Ovary (tissue), 9 donors: ENCODE measurements around the gene ACSF3. TPM values are rescaled to one million over a fixed set of nuclear protein-coding genes. Genes with fewer than 3 reads are reported as not detected.

Source experiments
- DNase-seq, 5 donors: peaks; one replicate each; pipeline ENCODE4 v3.0.0-alpha.2; 2019 to 2020
- H3K27ac ChIP-seq, 2 donors: fragments of 200-600 bp; one replicate each; pipeline versions ENCODE4 v1.5.1 to v1.8.0; 2019 to 2022
- H3K27me3 ChIP-seq: fragments of 200-600 bp; one replicate; pipeline ENCODE4 v1.8.0; 2022
- H3K36me3 ChIP-seq: fragments of 200-600 bp; sonication (generic); one replicate; pipeline ENCODE4 v1.5.1; 2019
- H3K4me1 ChIP-seq: one replicate; pipeline ENCODE4 v1.8.1; 2013; ENCODE audit warnings: mild to moderate bottlenecking, moderate library complexity; ENCODE audit not compliant: insufficient read depth
- H3K4me3 ChIP-seq: fragments of 200-600 bp; sonication (generic); one replicate; pipeline ENCODE4 v1.5.1; 2017
- H3K9me3 ChIP-seq, 2 donors: fragments of 200-600 bp in 1 of 2; sonication (generic) in 1 of 2; one replicate each; pipeline versions ENCODE4 v1.5.1 to v1.8.1; 2013 to 2019; ENCODE audit warnings: mild to moderate bottlenecking in 1 of 2, moderate library complexity in 1 of 2
- CTCF ChIP-seq, 3 donors: fragments of 450-650 bp in 2 of 3; fragments of 200-600 bp in 1 of 3; IDR thresholded peaks; one replicate each; pipeline versions ENCODE4 v1.5.1 to v1.8.0; 2016 to 2022; ENCODE audit warnings: antibody characterized with exemption in 3 of 3, mild to moderate bottlenecking in 1 of 3
- EP300 ChIP-seq: sonication (generic); formaldehyde crosslinking; IDR thresholded peaks from one replicate; pipeline ENCODE4 v1.6.1; 2017; ENCODE audit warnings: antibody characterized with exemption
- POLR2A ChIP-seq: fragments of 450-650 bp; IDR thresholded peaks from one replicate; pipeline ENCODE4 v1.6.1; 2017; ENCODE audit warnings: antibody characterized with exemption, mild to moderate bottlenecking, moderate library complexity
- WGBS, 3 donors: extraction: QIAGEN DNeasy Blood & Tissue Kit in 1 of 3; methylation state at CpG; one replicate each; pipeline versions ENCODE4 v1.1.5 to v1.1.7; 2013 to 2017; 5-methylcytosine and 5-hydroxymethylcytosine counted together
- intact Hi-C, 4 donors: fragments of 100-400 bp; cut with DNase I; formaldehyde crosslinking; loops; one replicate each; pipeline versions ENCODE4 v1.11.0 to v1.15.1; 2022 to 2023
- polyA plus RNA-seq, 2 donors: library from polyadenylated mRNA; stranded (reverse); fragments of 200-250 nt in 1 of 2; fragments of 350-450 nt in 1 of 2; fragmentation: Illumina TruSeq in 1 of 2; extraction: RNeasy Lipid Tissue Mini Kit (QIAGEN cat#74804) in 1 of 2; gene quantifications; one replicate each; pipeline ENCODE4 v1.2.3, GENCODE V29; 2013 to 2014
- total RNA-seq, 7 donors: library from RNA; depleted of rRNA in 2 of 7; stranded (reverse); fragments of >200 nt in 2 of 7; fragmentation: NEBNext Ultra II Directional in 3 of 7; extraction: Animal tissue kit (Norgen Biotek cat#: 25700) in 3 of 7; gene quantifications; one replicate each; pipeline versions ENCODE4 v1.1.0 to v1.2.4, GENCODE V29; 2016 to 2023
- donor health status: DM: no; HTN: no; CAD: no; lungs with moderate emphysema.
- donor health status: DM: no; HTN: no; CAD: no.
- donor health status: Bipolar disorder and iron deficiency.
- donor health status: DM: yes; HTN: yes; CAD: no.
- donor health status: DM: no; HTN: no; CAD: no.
- donor health status: DM: yes; HTN: yes; CAD: no.

Gene ACSF3
- total and polyA plus RNA-seq, 9 donors, result 16.2 to 40.9 (median 28.0) TPM

- 5 to 10% (median 7%) methylated on average over 46 to 74 of the region's 74 CpGs for WGBS, 3 donors
Observed at GRCh38 chr16:89171216-89172170, 77.8 kb downstream of the ACSF3 start, which contains the start of gene CDH15. TSS of gene CDH15 (plus strand) at chr16:89171748. CDS start at chr16:89171832, 84 bp downstream.

GRCh38 chr16:89172171-89172527, 78.5 kb downstream of the ACSF3 start:
- Histone ChIP-seq H3K27ac (no peak overlapping the region), H3K36me3 (no peaks in the 10 kb centered on the region), H3K27me3 (peaks cover 8% of the 10 kb centered on the region), H3K4me3 (no peak overlapping the region), H3K9me3 (no peaks in the 10 kb centered on the region), H3K4me1 (peaks cover 3% of the 10 kb centered on the region)
- no peak for TF ChIP-seq POLR2A
- no peak for TF ChIP-seq CTCF (IDR thresholded peaks at IDR 0.05)
- no peak for TF ChIP-seq EP300
- no peak for DNase-seq
- intact Hi-C loops, result no loop called here
- 48 to 73% (median 61%) methylated on average over 7 to 11 of the region's 11 CpGs for WGBS, 3 donors

More at GRCh38 chr16:89171216-89172170, 77.8 kb downstream of the ACSF3 start, which contains the start of gene CDH15:
- peaks cover 9% of the 10 kb centered on the region for H3K27me3 ChIP-seq
- H3K4me1 ChIP-seq, result peaks cover 3% of the 10 kb centered on the region
- intact Hi-C loops, result no loop called here
- H3K27ac ChIP-seq, result no peak within 1 kb of the TSS
- H3K36me3 ChIP-seq, result no peaks in the 10 kb centered on the region
- H3K9me3 ChIP-seq, result no peaks in the 10 kb centered on the region
- TF ChIP-seq EP300 (no peak), POLR2A (no peak), CTCF (IDR thresholded peaks at IDR 0.05) (no peak)
- DNase-seq, result peak; percentile 56 to 73 (median 72)
- peak within 1 kb of the TSS; percentile 5 for H3K4me3 ChIP-seq

GRCh38 chr16:89172528-89173173, 79.0 kb downstream of the ACSF3 start:
- DNase-seq, result no peak
- TF ChIP-seq POLR2A (no peak), CTCF (IDR thresholded peaks at IDR 0.05) (no peak), EP300 (no peak)
- Histone ChIP-seq H3K9me3 (no peaks in the 10 kb centered on the region), H3K36me3 (no peaks in the 10 kb centered on the region), H3K27ac (no peak overlapping the region), H3K4me1 (peaks cover 3% of the 10 kb centered on the region), H3K4me3 (no peak overlapping the region), H3K27me3 (peaks cover 6% of the 10 kb centered on the region)
- 20 to 33% (median 24%) methylated on average over 13 of the region's 13 CpGs for WGBS, 3 donors
- intact Hi-C loops, result no loop called here

- H3K4me1 ChIP-seq, result peaks cover 3% of the 10 kb centered on the region
- peaks cover 6% of the 10 kb centered on the region for H3K27me3 ChIP-seq
- no peak for TF ChIP-seq POLR2A
- TF ChIP-seq CTCF (IDR thresholded peaks at IDR 0.05), result no peak
- no peak for TF ChIP-seq EP300
- intact Hi-C loops, result no loop called here
- H3K36me3 ChIP-seq, result no peaks in the 10 kb centered on the region
- no peaks in the 10 kb centered on the region for H3K9me3 ChIP-seq
- H3K27ac ChIP-seq, result no peak overlapping the region
- WGBS, 3 donors, result 32 to 51% (median 37%) methylated on average over 10 to 11 of the region's 11 CpGs
- no peak for DNase-seq
- H3K4me3 ChIP-seq, result no peak overlapping the region
Observed at GRCh38 chr16:89173174-89173921, 79.7 kb downstream of the ACSF3 start.
